ENCODE measurements around the gene GRAMD2B.
"Not testable (repeated sequence)": the region's sequence is repeated elsewhere in the genome, so short reads cannot be mapped to it uniquely, and the experiment has no call there.

Gene GRAMD2B

GRCh38 chr5:126422994-126423788 lies at the start of gene GRAMD2B:
TSS of gene GRAMD2B (plus strand) at chr5:126423409. CDS start at chr5:126423607, 198 bp downstream.
- peak; percentile 58 for DNase-seq

GRCh38 chr5:126374109-126374416 lies 49.1 kb upstream of the GRAMD2B start:
- no peak for DNase-seq

- DNase-seq: no peak
Measured at GRCh38 chr5:126376443-126376842, 46.8 kb upstream of the GRAMD2B start.

GRCh38 chr5:126377424-126377823 lies 45.8 kb upstream of the GRAMD2B start:
- no peak for DNase-seq

- not testable (repeated sequence) for DNase-seq
Measured at GRCh38 chr5:126380316-126380715, 42.9 kb upstream of the GRAMD2B start.

GRCh38 chr5:126383246-126383645 lies 40.0 kb upstream of the GRAMD2B start:
- DNase-seq: peak; percentile 16

- no peak for DNase-seq
Measured at GRCh38 chr5:126383776-126384175, 39.4 kb upstream of the GRAMD2B start.

- DNase-seq: peak; percentile 63
Measured at GRCh38 chr5:126384985-126385384, 38.2 kb upstream of the GRAMD2B start.

- no peak for DNase-seq
Measured at GRCh38 chr5:126385524-126386502, 37.4 kb upstream of the GRAMD2B start.

GRCh38 chr5:126389179-126389578 lies 34.0 kb upstream of the GRAMD2B start:
- DNase-seq: no peak

- no peak for DNase-seq
Measured at GRCh38 chr5:126390051-126390450, 33.2 kb upstream of the GRAMD2B start.

- DNase-seq: no peak
Measured at GRCh38 chr5:126391386-126391785, 31.8 kb upstream of the GRAMD2B start.

- no peak for DNase-seq
Measured at GRCh38 chr5:126394211-126394788, 28.9 kb upstream of the GRAMD2B start.

GRCh38 chr5:126395198-126395597 lies 28.0 kb upstream of the GRAMD2B start:
- no peak for DNase-seq

- no peak for DNase-seq
Measured at GRCh38 chr5:126395605-126396004, 27.6 kb upstream of the GRAMD2B start.

- DNase-seq: not testable (repeated sequence)
Measured at GRCh38 chr5:126396721-126397120, 26.5 kb upstream of the GRAMD2B start.

- DNase-seq: no peak
Measured at GRCh38 chr5:126398791-126399190, 24.4 kb upstream of the GRAMD2B start.

GRCh38 chr5:126400621-126401251 lies 22.5 kb upstream of the GRAMD2B start:
- DNase-seq: no peak

- DNase-seq: no peak
Measured at GRCh38 chr5:126402621-126403555, 20.3 kb upstream of the GRAMD2B start.

GRCh38 chr5:126403876-126404275 lies 19.3 kb upstream of the GRAMD2B start:
- no peak for DNase-seq

GRCh38 chr5:126410623-126411022 lies 12.6 kb upstream of the GRAMD2B start:
- no peak for DNase-seq

GRCh38 chr5:126413856-126414255 lies 9.4 kb upstream of the GRAMD2B start:
- no peak for DNase-seq
